ENCODE measurements around the gene CNOT11.

Gene CNOT11

DNA sequence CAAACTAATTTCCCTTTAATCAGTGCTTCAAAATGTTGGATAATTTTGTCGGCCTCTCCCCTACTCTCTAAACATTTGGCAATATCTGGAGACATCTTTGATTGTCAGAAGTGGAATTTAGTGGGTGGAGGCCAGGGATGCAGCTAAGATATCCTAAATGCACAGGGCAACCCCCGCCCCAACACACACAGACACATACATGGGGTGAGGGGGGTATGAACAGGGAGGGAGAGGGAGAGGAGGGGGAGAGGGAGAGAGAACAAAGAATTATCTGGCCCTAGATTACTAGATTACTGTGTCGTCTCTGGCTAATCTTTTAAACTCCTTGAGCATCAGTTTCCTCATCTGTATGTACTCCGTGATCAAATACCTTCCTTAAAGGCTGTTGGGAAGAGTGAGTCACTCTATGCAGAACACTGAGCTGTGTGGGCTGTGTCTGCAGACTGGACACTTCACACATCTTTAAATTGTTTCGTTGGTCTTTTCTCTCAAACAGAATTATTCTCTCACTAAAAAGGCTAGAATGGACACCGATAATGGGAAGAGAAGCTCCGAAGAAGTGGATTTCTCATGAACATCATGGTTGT lies 52.9 kb downstream of the CNOT11 start:
- TF ChIP-seq, protein P1, sequence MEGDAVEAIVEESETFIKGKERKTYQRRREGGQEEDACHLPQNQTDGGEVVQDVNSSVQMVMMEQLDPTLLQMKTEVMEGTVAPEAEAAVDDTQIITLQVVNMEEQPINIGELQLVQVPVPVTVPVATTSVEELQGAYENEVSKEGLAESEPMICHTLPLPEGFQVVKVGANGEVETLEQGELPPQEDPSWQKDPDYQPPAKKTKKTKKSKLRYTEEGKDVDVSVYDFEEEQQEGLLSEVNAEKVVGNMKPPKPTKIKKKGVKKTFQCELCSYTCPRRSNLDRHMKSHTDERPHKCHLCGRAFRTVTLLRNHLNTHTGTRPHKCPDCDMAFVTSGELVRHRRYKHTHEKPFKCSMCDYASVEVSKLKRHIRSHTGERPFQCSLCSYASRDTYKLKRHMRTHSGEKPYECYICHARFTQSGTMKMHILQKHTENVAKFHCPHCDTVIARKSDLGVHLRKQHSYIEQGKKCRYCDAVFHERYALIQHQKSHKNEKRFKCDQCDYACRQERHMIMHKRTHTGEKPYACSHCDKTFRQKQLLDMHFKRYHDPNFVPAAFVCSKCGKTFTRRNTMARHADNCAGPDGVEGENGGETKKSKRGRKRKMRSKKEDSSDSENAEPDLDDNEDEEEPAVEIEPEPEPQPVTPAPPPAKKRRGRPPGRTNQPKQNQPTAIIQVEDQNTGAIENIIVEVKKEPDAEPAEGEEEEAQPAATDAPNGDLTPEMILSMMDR (IDR thresholded peaks at IDR 0.05; ENCODE audit: low read depth, low read length), result no peak
- H3K4me3 ChIP-seq (ENCODE audit: low read depth, low read length), result no peak overlapping the region

DNA sequence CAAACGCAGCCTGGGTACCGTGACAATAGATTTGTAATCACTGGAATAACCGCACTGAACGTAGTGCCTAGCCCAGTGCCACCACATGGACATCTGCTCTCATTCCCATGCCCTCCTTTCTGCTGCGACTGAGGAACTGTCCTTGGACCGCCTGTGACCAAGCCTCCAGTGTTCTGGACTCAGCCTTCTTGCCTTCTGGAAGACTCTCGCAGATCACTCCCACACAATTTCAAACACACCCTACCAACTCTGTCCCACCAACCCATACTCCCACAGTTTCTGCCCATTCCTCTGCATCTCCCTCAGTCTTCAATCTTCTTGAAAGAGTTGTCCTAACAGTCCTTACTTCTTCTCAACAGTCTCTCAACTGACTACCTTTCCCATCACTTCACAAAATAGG lies 53.7 kb downstream of the CNOT11 start:
- peak overlapping the region; percentile 87 for H3K4me3 ChIP-seq (ENCODE audit: low read depth, low read length)

DNA sequence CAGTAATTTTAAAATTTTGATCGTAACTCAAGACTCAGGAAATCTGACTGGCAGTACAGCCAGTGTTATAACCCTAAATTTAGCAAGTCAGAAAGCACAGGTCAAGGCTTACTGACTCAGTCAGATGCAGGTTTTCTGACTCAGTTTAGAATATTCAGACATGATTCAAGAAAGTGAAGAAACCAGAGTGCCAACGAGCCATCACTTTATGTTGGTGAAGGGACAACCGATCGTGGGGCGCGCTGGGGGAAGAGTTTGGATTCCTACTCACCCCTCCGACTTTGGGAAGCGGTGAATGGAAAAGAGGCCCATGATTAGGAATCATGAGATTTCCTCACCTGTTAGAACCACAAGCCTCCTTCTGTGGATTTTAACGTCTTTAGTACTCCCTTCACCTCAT lies 54.8 kb downstream of the CNOT11 start:
- TF ChIP-seq, protein P1 (IDR thresholded peaks at IDR 0.05; ENCODE audit: low read depth, low read length), result no peak
- peak overlapping the region; percentile 87 for H3K4me3 ChIP-seq (ENCODE audit: low read depth, low read length)

More for the DNA sequence above, 53.7 kb downstream of the CNOT11 start:
- TF ChIP-seq, protein P1 (IDR thresholded peaks at IDR 0.05; ENCODE audit: low read depth, low read length), result no peak

DNA sequence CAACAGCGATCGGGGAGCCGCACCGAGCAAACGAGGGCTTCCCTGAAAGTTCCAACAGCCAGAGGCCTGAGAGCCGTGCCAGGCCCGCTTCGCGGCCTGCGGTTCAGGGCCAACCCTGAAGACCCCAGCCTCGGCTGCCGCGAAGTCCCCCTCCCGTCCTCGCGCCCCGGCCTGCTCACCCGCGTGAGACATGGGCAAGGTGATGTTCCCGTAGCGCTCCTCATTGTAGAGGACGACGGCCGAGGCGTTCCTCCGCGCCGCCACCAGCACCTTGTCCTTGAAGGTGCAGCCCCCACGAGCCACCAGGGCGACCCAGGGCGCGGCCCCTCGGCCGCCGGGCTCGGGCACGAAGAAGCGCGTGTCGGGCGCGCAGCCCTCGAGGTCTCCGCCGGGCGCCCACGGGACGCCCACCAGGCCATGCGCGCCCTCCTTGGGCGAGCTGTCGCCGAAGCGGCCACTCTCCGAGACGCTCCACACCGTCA lies 55.3 kb downstream of the CNOT11 start:
- TF ChIP-seq, protein P1 (IDR thresholded peaks at IDR 0.05; ENCODE audit: low read depth, low read length), result no peak
- peak overlapping the region; percentile 87 for H3K4me3 ChIP-seq (ENCODE audit: low read depth, low read length)

DNA sequence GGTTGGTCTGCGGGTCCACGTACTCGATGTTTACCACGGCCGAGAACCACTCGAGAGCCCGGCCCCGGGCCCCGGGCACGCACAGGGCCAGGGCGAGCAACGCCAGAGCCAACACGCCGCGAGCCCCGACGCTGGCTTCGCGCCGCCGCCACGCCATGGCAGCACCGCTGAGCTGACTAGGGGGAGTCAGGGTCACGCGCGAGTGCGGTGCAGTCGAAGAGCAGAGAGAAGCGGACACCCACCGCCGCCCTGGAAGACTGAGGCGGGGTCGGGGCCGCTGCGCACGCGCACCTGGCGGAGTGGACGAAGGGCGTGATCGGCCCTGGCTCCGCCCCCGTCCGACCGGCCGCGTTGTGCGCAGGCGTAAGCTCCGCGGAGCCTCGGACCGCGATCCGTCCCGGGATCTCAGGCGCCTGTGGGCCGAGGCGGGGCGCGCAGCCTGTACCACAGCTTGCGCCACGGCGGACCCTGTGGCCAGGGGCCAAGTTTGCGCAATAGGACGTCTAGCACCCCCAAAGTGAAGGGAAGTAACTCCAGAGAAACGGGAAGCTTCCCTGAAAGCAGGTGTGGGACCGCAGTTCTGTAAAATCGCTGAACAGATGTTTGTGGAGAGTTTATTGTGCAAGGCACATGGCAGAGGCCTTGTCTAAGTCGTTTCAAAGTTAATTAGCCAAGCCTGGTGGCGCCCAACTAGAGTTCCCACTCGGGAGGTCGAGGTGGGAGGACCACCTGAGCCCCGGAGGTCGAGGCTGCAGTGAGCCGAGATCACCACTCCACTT lies 55.9 kb downstream of the CNOT11 start, which contains the start of gene RNF149:
Gene RNF149, minus strand, starts transcription at position 270 of the 779 bp plus-strand sequence. Its CDS starts 113 bp downstream, at position 157.
- TF ChIP-seq, protein P1 (IDR thresholded peaks at IDR 0.05; ENCODE audit: low read depth, low read length), result no peak
- peak within 1 kb of the TSS; percentile 87 for H3K4me3 ChIP-seq (ENCODE audit: low read depth, low read length)

DNA sequence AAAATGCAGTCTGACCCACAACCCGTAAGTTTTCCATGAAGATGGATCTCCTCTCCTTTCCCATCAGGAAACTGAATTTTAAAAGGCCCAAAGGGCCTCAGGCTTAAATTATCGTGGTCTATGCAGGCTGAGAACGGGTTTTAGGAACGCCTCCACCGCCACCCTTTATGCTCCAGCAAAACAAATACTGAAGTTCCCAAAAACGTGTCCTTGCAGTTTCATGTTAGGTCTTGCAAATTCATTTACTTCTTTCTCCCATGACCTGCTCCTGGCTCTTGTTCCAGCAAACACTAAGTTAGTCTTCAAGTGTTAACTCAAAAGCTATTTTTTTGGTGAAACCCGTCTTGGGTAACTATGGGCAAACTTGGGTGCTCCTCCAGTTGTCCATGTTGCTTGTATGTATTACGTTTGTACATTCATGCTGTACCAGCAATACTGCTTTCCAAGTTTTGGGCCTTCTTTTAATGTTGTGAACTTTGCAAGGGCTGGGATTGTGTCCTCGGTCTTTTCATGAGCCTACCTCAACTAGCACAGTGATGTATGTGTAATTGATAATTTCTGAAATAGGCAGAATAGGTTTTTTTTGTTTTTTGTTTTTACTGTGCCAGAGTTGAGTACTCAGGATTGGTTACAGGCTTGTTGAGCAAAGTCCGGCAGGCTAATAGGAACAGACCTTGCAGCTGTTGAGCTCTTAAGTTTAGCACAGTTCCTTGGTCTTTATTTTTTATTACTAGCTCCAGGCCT lies 57.6 kb downstream of the CNOT11 start:
- no peak overlapping the region for H3K4me3 ChIP-seq (ENCODE audit: low read depth, low read length)
- TF ChIP-seq, protein P1 (IDR thresholded peaks at IDR 0.05; ENCODE audit: low read depth, low read length), result no peak
